GM12891 (cell line): Measurements from ENCODE around the gene PTPRF.

ENCODE experiments used
- PAX5 ChIP-seq: IDR thresholded peaks from 2 replicates; pipeline ENCODE4 v1.6.1; 2011; ENCODE audit warnings: low read length, moderate library complexity, mild to moderate bottlenecking; ENCODE audit not compliant: insufficient read depth, severe bottlenecking
- POLR2A ChIP-seq: IDR thresholded peaks from 2 replicates; pipeline ENCODE4 v1.6.1; 2011; ENCODE audit warnings: low read depth, low read length, control low read depth
- POLR2AphosphoS5 ChIP-seq: IDR thresholded peaks from 2 replicates; pipeline ENCODE4 v1.6.1; 2011; ENCODE audit warnings: low read depth, low read length, control low read depth
- POU2F2 ChIP-seq: IDR thresholded peaks from 2 replicates; pipeline ENCODE4 v1.6.1; 2011; ENCODE audit warnings: low read depth, mild to moderate bottlenecking, control low read depth, low read length, moderate library complexity
- SPI1 ChIP-seq: IDR thresholded peaks from 2 replicates; pipeline ENCODE4 v1.6.1; 2011; ENCODE audit warnings: low read depth, low read length, control low read depth
- TAF1 ChIP-seq: IDR thresholded peaks from 2 replicates; pipeline ENCODE4 v1.6.1; 2011; ENCODE audit warnings: low read depth, low read length, control low read depth

- TF ChIP-seq TAF1 (no peak), POLR2AphosphoS5 (no peak), POLR2A (no peak), SPI1 (no peak), PAX5 (no peak), POU2F2 (no peak)
Observed at GRCh38 chr1:43564551-43565348, 34.1 kb downstream of the PTPRF start.
